Right forelimb (tissue), 1 donor: ENCODE results near the gene GJC1.
A peak's percentile ranks its signal among the peaks of the same experiment; 100 is the strongest.
"Not testable (repeated sequence)": the region's sequence is repeated elsewhere in the genome, so short reads cannot be mapped to it uniquely, and the experiment has no call there.

Experiments
- DNase-seq: peaks from one replicate; pipeline ENCODE4 v3.0.0-alpha.2; 2018

The GJC1 gene

GRCh38 chr17:44842748-44843147, 12.7 kb upstream of the GJC1 start:
- DNase-seq = no peak

GRCh38 chr17:44840936-44841335, 10.8 kb upstream of the GJC1 start:
- DNase-seq = no peak

- no peak for DNase-seq
These were observed 10.2 kb upstream of the GJC1 start for GRCh38 chr17:44840274-44840673.

GRCh38 chr17:44837196-44837595, 7.1 kb upstream of the GJC1 start:
- DNase-seq = no peak

- no peak for DNase-seq
These were observed 2.7 kb upstream of the GJC1 start for GRCh38 chr17:44832805-44833204.

- no peak for DNase-seq
These were observed 1.3 kb upstream of the GJC1 start for GRCh38 chr17:44831371-44831770.

- DNase-seq = peak; percentile 63
These were observed 537 bp upstream of the GJC1 start for GRCh38 chr17:44830359-44831288.

- peak; percentile 57 for DNase-seq
These were observed 1.1 kb downstream of the GJC1 start for GRCh38 chr17:44828919-44829522.

- no peak for DNase-seq
These were observed 2.2 kb downstream of the GJC1 start for GRCh38 chr17:44827863-44828262.

GRCh38 chr17:44826123-44826790, 3.8 kb downstream of the GJC1 start:
- no peak for DNase-seq

- not testable (repeated sequence) for DNase-seq
These were observed 4.9 kb downstream of the GJC1 start for GRCh38 chr17:44825236-44825635.

GRCh38 chr17:44820631-44821212, 9.4 kb downstream of the GJC1 start:
- no peak for DNase-seq

- DNase-seq = not testable (repeated sequence)
These were observed 11.6 kb downstream of the GJC1 start for GRCh38 chr17:44818508-44818907.

- DNase-seq = no peak
These were observed 17.8 kb downstream of the GJC1 start for GRCh38 chr17:44812263-44812662.

GRCh38 chr17:44808656-44809388, 21.3 kb downstream of the GJC1 start:
- not testable (repeated sequence) for DNase-seq

- no peak for DNase-seq
These were observed 21.9 kb downstream of the GJC1 start for GRCh38 chr17:44808156-44808555.

GRCh38 chr17:44807817-44808155, 22.3 kb downstream of the GJC1 start:
- DNase-seq = no peak

- no peak for DNase-seq
These were observed 22.8 kb downstream of the GJC1 start for GRCh38 chr17:44807093-44807816.

- peak; percentile 56 for DNase-seq
These were observed 25.6 kb downstream of the GJC1 start for GRCh38 chr17:44804302-44805089.

- DNase-seq = no peak
These were observed 28.2 kb downstream of the GJC1 start for GRCh38 chr17:44801880-44802279.

- no peak for DNase-seq
These were observed 31.7 kb downstream of the GJC1 start for GRCh38 chr17:44798356-44798755.
